Sigmoid colon (tissue), 4 donors: ENCODE results near the gene EXOSC10.
"Not testable (repeated sequence)": the region's sequence is repeated elsewhere in the genome, so short reads cannot be mapped to it uniquely, and the experiment has no call there.

Experiments
- EP300 ChIP-seq, 4 donors: sonication (generic); formaldehyde crosslinking; IDR thresholded peaks; one replicate each; pipeline ENCODE4 v1.6.1; 2017; ENCODE audit warnings: antibody characterized with exemption in 4 of 4
- POLR2A ChIP-seq, 2 donors: fragments of 450-650 bp; IDR thresholded peaks; one replicate each; pipeline ENCODE4 v1.6.1; 2016; ENCODE audit warnings: antibody characterized with exemption in 2 of 2, mild to moderate bottlenecking in 2 of 2, moderate library complexity in 2 of 2
- POLR2AphosphoS5 ChIP-seq, 4 donors: sonication (generic); formaldehyde crosslinking; IDR thresholded peaks; one replicate each; pipeline ENCODE4 v1.6.1; 2017; ENCODE audit warnings: antibody characterized with exemption in 4 of 4
- TF ChIP-seq, protein P1 (sequence below), 4 experiments: fragments of 450-650 bp in 3 of 4; fragments of 200-600 bp in 1 of 4; IDR thresholded peaks; one replicate each; pipeline ENCODE4 v1.5.1; 2016 to 2019; ENCODE audit warnings: antibody characterized with exemption in 4 of 4, mild to moderate bottlenecking in 3 of 4, moderate library complexity in 2 of 4

DNA sequence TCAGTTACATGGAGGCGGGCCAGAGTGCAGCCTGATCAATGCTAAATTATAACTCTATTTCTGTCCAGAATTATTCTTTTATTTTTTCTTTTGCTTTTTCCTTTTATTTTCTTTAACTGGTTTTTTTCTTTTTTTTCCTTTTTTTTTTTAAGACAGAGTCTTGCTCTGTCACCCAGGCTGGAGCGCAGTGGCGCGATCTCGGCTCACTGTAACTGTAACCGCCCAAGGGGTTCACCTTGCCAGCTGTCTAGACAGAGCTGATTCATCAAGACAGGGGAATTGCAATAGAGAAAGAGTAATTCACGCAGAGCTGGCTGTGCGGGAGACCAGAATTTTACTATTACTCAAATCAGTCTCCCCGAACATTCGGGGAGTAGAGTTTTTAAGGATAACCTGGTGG is 48.5 kb downstream of the EXOSC10 start:
- TF ChIP-seq, protein P1, sequence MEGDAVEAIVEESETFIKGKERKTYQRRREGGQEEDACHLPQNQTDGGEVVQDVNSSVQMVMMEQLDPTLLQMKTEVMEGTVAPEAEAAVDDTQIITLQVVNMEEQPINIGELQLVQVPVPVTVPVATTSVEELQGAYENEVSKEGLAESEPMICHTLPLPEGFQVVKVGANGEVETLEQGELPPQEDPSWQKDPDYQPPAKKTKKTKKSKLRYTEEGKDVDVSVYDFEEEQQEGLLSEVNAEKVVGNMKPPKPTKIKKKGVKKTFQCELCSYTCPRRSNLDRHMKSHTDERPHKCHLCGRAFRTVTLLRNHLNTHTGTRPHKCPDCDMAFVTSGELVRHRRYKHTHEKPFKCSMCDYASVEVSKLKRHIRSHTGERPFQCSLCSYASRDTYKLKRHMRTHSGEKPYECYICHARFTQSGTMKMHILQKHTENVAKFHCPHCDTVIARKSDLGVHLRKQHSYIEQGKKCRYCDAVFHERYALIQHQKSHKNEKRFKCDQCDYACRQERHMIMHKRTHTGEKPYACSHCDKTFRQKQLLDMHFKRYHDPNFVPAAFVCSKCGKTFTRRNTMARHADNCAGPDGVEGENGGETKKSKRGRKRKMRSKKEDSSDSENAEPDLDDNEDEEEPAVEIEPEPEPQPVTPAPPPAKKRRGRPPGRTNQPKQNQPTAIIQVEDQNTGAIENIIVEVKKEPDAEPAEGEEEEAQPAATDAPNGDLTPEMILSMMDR (IDR thresholded peaks at IDR 0.05): not testable (repeated sequence)
- TF ChIP-seq POLR2A, EP300, POLR2AphosphoS5 (IDR thresholded peaks at IDR 0.05): not testable (repeated sequence)
